ENCODE results near the gene ERGIC3.

DNA sequence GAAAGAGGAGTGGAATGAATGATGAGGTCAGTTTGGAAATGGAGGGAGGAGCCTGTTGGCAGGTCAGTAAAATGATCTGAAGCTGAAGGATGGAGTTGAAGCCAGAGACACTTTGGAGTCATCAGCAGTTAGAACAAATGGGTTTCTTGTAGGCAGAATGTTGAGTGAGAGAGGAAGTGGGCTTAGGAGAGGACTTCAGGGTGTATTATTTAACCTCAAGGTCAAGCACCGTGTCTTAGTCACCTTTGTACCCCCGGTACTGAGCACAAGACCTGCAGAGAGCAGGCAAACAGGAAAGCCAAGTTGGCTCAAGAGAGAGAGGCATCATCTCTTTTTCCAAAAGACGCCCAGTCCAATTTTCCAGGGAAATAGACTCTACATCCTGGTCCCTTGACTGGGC, 35.7 kb upstream of the ERGIC3 start:
- TF ChIP-seq, protein P1, sequence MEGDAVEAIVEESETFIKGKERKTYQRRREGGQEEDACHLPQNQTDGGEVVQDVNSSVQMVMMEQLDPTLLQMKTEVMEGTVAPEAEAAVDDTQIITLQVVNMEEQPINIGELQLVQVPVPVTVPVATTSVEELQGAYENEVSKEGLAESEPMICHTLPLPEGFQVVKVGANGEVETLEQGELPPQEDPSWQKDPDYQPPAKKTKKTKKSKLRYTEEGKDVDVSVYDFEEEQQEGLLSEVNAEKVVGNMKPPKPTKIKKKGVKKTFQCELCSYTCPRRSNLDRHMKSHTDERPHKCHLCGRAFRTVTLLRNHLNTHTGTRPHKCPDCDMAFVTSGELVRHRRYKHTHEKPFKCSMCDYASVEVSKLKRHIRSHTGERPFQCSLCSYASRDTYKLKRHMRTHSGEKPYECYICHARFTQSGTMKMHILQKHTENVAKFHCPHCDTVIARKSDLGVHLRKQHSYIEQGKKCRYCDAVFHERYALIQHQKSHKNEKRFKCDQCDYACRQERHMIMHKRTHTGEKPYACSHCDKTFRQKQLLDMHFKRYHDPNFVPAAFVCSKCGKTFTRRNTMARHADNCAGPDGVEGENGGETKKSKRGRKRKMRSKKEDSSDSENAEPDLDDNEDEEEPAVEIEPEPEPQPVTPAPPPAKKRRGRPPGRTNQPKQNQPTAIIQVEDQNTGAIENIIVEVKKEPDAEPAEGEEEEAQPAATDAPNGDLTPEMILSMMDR (conservative IDR thresholded peaks at IDR 0.05): no peak
- TF ChIP-seq EZH2 (IDR thresholded peaks at IDR 0.05; ENCODE audit: low read depth): no peak

Measured in PC-9 (cell line).